AG04449 (cell line): ENCODE results near the gene KIF26A.

Experiments used
- CTCF ChIA-PET: fragments of 350-600 bp; formaldehyde crosslinking; extraction: SDS; loops from one replicate; lab custom pipeline; 2021; ENCODE audit warnings: antibody characterized with exemption; lab: Yijun Ruan, JAX
- POLR2A ChIA-PET: fragments of 400-600, 350-600 bp; formaldehyde crosslinking; extraction: SDS; loops from one replicate; lab custom pipeline; 2020; ENCODE audit warnings: antibody characterized with exemption, inconsistent platforms; lab: Yijun Ruan, JAX
- DNase-seq: peaks from one replicate; pipeline ENCODE4 v3.0.0-alpha.2; 2010; ENCODE audit warnings: low read depth, low spot score
- H3K4me3 ChIP-seq: 2 replicates; pipeline ENCODE4 v1.5.1; 2011; ENCODE audit warnings: low read depth, mild to moderate bottlenecking, control low read depth, low read length
- TF ChIP-seq, protein P1 (sequence below): IDR thresholded peaks from one replicate; pipeline ENCODE4 v1.5.1; 2011; ENCODE audit warnings: mild to moderate bottlenecking, moderate library complexity, low read length, control low read depth, inconsistent platforms; ENCODE audit not compliant: insufficient read depth; ENCODE audit errors: missing control alignments

The KIF26A gene

DNA sequence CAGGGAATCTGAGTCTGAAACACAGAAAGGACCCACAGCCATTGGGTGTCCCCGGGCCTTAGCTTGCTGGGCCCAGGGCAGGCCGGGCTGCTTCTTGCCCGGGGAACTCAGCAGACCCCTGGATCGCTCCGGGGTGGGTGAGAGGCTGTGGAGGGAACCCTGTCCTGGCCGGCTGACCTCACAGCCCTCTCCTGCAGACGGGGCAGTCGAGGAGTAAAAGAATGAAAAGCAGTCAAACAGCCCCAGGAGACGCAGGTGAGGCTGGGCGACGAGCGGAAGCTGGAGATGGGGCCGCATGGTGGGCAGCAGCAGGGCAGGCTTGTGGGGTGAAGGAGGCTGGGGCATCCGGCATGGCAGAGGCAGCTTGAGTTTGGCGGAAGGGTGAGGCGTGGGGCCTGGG, 57.0 kb downstream of the KIF26A start:
- POLR2A ChIA-PET: no interaction called here
- H3K4me3 ChIP-seq: no peak overlapping the region
- DNase-seq: no peak
- CTCF ChIA-PET: no interaction called here
- TF ChIP-seq, protein P1, sequence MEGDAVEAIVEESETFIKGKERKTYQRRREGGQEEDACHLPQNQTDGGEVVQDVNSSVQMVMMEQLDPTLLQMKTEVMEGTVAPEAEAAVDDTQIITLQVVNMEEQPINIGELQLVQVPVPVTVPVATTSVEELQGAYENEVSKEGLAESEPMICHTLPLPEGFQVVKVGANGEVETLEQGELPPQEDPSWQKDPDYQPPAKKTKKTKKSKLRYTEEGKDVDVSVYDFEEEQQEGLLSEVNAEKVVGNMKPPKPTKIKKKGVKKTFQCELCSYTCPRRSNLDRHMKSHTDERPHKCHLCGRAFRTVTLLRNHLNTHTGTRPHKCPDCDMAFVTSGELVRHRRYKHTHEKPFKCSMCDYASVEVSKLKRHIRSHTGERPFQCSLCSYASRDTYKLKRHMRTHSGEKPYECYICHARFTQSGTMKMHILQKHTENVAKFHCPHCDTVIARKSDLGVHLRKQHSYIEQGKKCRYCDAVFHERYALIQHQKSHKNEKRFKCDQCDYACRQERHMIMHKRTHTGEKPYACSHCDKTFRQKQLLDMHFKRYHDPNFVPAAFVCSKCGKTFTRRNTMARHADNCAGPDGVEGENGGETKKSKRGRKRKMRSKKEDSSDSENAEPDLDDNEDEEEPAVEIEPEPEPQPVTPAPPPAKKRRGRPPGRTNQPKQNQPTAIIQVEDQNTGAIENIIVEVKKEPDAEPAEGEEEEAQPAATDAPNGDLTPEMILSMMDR: no peak

DNA sequence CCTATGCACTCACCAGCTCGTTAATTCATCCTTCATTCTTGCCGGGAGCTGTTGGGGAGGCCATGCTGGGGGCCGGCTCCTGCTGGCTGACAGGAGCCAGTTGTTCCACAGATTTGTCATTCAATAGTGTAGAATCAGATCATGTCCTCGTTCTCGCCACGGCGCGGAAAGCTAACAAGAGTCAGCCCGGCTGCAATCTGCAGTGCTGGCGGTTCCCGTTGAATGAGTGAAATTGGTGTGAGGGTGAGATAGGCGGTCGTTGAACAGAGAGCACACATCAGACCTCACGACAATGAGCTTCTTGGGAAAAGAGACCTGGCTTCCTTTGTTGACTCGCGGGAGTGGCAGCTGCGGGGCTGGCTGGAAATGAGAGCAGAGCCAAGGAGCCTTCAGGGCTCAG, 57.5 kb downstream of the KIF26A start:
- POLR2A ChIA-PET: no interaction called here
- DNase-seq: no peak
- CTCF ChIA-PET: no interaction called here
- TF ChIP-seq, protein P1: no peak
- H3K4me3 ChIP-seq: no peak overlapping the region

DNA sequence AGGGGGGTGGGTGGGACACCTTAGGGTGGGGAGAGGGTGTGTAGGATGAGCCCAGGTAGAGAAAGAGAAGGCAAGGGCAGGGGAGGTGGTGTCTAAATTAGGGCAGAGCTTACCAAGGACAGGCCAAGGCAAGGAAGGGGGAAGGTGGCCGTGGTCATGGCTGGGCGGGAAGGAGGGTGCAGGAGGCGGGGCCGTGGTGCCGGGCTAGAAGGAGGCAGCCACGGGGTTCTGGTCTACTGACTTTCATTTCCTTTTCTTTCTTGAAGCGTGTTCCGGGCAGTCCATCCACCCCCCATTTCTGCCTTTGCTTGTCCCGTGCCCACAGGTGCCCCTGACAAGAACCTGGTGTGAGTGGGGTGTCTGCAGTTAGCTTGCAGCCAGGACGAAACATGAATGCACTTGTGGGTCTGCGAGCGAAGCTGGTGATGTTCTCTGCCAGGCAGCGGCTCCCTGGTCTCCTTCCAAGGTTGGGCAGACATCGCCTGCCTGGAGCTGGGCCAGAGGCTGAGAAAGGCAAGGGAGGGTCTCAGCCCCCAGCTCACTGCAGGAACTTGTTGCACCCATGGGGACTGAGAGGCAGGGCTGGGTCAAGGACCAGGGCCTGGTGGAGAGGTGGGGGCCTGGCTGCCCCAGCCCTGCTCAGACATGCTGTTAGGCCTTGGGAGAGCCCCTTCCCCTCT, 58.2 kb downstream of the KIF26A start:
- DNase-seq: no peak
- POLR2A ChIA-PET: no interaction called here
- TF ChIP-seq, protein P1: no peak
- CTCF ChIA-PET: no interaction called here
- H3K4me3 ChIP-seq: no peak overlapping the region

DNA sequence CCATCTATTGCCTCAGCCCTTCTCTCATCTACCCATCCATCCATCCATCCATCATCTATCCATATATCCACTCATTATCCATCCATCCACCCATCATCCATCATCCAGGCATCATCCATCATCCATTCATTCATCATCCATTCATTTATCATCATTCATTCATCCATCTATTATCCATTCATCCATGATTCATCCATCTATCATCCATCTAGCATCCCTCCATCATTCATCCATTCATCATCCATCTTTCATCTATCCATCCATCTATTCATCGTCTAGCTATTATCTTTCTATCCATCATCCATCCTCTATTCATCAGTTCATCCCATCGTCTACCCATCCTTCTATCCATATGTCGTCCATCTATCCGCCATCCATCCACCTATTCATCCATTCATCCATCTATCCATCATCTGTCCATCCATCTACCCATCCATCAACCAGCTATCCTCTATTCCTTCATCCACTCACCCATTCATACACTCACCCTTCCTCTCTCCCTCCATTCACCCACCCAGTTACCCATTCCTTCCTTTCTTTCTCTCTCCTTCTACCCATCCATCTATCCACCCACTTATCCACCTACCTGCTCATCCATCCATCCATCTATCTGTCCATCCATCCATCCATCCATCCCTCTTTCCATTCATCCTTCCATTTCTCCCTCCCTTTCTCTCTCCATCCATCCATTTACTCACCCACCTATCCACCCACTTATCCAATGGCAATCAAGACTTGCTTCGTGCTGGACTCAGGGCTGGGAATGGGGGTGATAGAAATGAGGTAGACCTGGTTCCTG, 59.3 kb downstream of the KIF26A start:
- ChIA-PET POLR2A (no interaction called here), CTCF (no interaction called here)
- DNase-seq: no peak
- no peak overlapping the region for H3K4me3 ChIP-seq
- TF ChIP-seq, protein P1: no peak

DNA sequence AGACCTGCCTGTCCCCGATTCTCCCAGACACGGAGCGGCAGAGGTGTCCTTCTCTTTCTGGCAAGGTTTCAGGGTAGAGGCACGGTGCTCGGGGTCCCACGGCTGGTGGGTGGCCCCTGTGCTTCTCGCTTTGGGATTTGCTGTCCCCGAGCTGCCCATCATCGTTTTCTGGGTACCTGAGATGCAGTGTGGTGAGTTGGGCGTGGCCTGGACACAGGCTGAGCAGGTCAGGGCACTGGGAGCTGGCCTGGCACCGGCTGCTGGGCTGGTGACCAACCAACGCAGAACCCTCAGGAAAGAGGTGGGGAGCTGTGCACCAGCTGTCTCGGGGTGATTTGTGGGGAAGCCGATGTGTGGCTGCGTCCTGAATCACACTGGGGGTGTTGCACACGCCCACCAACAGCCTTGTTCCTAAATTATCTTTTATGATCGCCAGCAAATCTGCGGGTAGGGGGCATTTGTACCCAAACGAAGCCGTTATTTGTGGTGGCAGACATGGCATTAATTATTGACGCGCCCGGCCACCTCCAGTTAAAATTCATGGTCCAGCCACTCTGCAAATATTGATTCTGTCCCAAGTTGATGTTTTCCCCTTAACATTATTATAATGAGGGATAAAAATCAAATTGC, 61.0 kb downstream of the KIF26A start:
- H3K4me3 ChIP-seq: no peak overlapping the region
- no peak for DNase-seq
- POLR2A ChIA-PET: no interaction called here
- TF ChIP-seq, protein P1: no peak
- CTCF ChIA-PET: no interaction called here

DNA sequence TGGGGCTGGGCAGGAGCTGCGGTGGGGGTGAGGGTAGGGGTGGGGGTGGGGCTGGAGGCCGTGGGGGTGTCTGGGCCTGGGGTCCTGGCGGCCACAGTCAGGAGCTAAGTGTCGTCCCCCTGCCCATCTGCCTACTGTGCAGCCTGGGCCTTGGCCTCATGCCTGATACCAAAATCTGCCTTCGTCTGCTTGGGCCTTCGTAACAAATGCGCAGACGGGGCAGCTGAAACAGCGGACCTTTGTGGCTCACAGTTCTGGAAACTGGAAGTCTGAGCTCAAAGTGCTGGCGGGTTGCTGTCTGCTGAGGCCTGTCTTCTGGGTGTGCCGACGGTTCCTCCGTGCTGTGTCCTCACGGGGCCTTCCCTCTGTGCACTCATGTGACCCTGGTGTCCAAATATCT, 61.7 kb downstream of the KIF26A start:
- no peak for DNase-seq
- TF ChIP-seq, protein P1: no peak
- ChIA-PET POLR2A (no interaction called here), CTCF (no interaction called here)
- H3K4me3 ChIP-seq: no peak overlapping the region
